ENCODE data around the gene PRKACA.

Gene PRKACA

DNA sequence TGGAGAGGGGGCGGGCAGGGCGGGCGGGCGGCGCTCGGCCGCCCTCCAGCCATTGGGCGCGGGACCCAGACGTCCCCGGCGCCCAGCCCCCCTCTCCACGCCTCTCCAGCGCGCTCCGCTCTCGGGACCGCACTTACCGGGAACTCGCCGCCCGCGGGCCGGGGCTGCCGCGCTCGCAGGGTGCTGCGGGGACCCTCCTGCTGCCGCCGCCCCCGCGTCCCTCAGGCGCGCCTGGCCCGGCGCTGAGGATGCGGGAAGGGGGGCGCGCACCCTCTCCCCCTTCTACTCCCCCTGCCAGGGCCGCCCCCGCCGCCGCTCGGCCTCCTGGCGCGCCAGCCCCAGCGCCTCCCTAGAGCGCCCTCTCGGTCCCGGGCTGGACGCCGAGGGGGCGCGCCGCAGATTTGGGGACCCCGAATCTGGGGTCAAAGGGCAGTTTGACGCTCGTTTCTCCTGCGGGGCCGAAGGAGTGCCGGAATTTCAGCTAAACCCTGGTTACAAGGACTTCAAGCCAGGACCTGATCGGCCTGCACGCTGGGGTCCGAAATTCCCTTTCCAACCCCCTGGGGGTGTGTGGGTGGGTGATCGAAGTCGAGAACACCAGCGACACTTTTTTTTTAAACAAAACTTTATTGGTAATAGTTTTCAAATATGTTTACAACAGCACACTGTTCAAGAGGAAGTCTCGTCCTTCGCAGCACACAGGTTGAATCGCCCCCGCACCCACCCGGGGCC lies 26.3 kb downstream of the PRKACA start:
- DNase-seq: no peak

DNA sequence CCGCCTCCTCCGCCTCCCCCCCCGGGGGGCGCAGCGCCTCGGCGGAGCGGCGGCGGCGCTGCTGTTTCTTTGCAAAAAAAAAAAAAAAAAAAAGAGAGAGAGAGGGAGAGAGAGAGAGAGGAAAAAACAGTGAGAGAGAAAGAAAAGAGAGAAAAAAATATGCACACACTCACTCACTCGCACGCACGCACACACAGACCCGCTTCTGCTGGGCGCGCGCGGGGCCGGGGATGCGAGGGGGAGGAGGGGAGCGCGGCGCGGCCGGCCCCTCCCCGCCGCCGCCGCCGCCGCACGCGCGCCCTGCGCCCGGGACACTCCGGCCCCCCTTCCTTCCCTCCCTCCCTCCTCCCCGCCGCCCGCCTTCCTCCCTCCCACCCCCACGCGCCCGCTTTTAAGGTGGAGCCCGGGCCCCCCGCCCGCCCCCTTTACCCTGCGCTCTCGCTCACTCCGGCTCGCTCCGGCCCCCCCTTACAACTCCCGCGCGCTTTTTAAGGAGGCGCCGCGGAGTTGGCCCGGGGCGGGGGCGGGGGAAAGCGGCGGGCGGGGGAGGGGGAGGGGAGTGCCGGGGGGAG lies 27.0 kb downstream of the PRKACA start, which contains the start of gene SAMD1:
SAMD1 (minus strand) TSS at position 243 of the 572 bp plus-strand sequence.
- DNase-seq: no peak

DNA sequence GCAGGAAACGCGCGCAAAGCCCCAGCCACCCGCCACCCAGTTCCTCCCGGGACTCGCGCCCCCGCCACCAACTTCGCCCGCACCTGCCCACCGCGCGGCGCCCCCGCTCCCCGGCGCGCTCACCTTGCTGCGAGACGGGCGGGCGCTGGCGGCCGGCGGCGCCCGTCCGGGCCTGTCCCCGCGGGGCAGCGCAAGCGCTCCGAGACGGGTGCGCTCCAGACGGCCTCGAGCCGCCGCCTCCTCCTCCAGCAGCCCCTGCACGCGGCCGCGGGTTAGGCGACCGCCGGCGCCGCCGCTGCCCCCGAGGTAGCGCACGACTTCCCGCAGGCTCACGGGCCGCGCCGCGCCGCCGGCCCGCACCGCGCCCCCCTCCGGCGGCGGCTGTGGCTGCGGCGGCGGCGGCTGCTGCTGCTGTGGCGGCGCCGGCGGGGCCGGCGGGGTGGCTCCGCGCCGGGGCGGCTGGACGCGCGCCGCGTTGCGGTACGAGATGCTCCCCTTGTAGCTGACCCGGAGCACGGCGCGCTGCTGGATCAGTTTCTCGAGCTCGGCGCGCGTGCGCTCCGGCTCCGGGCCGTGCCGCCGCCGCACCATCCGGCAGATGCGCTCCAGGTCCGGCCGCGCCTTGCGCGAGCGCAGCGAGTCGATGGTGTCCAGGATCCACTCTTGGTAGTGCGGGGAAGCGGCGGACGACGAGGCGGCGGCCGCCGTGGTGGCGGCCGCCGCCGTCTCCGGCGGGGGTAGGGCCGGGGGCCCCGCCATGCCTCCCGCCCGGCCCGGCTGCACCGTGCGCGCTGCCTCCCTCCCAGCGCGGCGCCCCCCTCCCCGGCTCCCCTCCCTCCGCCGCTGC lies 27.7 kb downstream of the PRKACA start:
- DNase-seq: no peak

DNA sequence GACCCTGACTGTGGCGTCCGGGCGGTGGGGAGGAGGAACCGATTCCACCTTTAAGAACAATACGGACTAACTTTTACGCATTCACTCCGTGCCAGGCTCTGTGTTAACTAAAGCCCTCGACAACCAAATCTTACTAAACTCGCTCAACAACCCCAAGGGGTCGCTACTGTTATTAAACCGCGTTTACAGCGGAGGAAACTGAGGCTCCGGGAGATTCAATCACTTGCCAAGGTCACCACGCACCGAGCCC lies 28.2 kb downstream of the PRKACA start:
- no peak for DNase-seq

DNA sequence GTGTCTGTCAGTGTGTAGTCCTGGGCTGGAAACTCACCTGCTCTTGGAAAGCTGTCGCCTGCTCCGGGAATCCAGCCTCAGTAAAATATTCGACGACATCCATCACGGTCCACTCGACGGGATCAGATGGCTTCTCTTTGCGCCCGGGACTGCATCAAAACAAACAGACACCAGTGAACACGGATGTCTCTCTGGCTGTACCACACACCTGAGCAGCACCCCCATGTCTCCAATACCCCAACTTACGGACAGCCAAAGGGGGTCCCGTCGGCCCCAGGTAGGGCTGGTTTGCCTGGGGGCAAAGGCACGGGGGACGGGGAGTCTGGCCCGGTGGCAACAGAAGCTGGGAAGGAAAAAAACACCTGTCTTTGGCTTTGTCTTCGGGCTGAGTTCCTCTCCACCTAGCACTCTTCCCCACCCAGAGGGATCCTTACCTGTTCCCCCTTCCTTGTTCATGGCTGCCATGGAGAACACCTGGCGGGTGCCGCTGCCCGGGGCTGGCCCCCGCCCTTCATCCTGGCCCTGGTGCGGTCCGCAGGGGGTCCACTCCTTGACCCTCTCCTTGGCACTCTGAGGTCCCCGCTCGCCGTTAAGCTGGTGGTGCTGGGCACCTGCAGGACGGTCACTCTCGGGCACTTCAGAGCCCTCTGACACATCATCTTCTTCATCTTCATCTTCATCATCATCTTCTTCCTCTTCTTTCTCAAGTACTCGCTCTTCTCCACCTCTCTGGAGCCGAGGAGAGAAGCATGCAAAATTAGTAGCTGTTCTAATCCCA lies 28.7 kb downstream of the PRKACA start:
- no peak for DNase-seq

DNA sequence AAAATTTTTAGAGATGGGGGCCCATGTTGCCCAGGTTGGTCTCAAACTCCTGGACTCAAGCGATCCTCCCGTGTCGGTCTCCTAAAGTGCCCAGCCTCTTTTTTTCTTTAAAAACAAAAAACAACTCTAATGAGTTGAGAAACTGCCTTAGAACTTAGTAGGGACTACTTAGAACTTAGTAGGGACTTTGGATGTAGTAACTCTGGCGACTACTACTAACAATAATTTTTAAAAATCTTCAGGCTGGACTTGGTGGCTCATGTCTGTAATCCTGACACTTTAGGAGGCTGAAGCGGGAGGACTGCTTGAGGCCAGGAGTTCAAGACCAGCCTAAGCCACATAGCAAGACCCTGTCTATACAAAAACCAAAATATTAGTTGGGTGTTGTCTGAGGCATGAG lies 31.5 kb downstream of the PRKACA start:
- no peak for DNase-seq

DNA sequence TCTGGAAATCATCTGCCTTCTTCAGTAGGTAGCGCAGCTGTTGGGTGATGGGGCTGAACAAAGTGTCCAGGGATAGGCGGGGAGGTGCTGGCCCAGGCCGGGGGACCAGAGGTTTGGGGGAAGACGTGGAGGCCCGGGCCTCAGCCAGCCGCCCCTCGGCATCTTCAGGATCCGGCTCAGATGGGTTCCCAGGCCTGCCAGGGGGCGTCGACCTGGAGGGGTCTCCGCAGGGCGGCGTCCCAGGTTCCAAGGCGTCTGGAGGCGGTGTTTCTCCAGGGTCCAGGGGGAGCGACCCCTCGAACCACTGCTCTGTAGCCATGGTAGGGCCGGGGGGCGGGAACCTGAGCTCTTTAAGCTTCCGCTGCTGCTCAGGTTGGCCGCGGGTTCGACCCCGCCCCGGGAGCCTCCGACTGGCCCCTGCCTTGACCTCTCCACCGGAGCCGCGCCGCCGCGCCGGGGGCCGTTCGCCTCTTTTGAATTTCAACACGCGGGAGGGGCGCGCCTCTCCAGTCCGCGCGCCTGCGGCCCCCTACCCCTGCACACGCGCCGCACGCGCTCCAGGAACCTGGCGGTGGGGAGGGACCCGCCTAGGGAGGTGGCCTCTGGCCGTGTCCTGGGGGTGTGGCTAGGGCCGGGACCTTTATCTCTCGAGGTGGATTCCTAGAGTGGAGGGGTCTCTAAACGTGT lies 32.1 kb downstream of the PRKACA start, which contains the start of gene C19orf67:
C19orf67 (minus strand) TSS at position 475 of the 687 bp plus-strand sequence; CDS start at position 319, 156 bp downstream.
- DNase-seq: no peak

DNA sequence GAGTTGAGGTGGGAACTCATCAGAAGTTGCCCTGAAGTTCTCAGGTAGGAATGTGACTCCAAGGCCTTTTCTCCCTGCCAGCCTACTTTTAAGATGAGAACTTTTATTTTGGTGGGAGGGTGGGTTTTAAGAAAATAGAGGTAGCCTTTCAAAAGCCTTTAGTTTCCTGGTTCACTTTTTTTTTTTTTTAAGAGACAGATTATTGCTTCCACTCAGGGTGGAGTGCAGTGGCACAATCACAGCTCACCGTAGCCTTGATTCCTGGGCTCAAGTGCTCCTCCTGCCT lies 34.9 kb downstream of the PRKACA start:
- no peak for DNase-seq

DNA sequence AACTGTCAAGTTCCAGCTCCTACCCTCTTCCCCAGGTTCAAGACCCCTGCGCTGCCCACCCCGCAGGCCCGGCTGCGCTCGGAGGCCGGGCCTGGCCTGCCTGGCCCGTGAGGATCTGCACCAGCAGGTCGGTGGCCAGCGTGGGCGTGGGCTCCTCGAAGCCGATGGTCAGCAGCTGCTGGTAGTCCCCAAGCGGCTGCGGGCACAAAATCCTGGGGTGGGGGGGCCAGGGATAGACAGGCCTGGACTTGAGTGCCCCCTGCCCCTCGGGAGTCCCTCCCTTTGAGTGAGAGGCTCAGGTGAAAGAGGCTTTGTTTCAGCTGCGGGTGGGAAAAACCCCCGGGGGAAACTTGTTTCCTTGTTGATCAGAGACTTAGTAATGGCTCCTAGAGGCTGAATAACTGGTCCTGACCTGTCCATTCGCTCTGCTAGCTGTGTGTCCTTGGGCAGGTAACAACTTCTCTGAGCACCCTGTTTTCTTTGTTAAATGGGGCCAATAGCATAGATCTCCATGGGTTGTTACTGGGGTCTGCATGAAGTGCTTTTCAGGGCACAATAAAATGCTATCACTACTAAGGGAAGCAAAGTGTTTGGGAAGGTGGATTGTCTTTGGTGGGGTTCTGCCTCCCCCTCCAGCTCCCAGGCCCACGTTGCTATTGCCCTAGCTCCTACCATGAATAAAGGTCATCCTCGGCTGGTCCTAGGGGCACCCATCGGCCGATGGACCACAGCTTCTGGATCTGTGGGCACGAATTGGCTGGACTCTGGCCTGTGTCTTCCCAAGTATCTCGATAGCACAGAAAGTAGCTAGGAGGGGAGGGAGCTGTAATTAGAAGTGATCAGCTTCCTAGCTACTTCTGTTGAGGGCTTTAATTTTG lies 35.5 kb downstream of the PRKACA start:
- DNase-seq: no peak

DNA sequence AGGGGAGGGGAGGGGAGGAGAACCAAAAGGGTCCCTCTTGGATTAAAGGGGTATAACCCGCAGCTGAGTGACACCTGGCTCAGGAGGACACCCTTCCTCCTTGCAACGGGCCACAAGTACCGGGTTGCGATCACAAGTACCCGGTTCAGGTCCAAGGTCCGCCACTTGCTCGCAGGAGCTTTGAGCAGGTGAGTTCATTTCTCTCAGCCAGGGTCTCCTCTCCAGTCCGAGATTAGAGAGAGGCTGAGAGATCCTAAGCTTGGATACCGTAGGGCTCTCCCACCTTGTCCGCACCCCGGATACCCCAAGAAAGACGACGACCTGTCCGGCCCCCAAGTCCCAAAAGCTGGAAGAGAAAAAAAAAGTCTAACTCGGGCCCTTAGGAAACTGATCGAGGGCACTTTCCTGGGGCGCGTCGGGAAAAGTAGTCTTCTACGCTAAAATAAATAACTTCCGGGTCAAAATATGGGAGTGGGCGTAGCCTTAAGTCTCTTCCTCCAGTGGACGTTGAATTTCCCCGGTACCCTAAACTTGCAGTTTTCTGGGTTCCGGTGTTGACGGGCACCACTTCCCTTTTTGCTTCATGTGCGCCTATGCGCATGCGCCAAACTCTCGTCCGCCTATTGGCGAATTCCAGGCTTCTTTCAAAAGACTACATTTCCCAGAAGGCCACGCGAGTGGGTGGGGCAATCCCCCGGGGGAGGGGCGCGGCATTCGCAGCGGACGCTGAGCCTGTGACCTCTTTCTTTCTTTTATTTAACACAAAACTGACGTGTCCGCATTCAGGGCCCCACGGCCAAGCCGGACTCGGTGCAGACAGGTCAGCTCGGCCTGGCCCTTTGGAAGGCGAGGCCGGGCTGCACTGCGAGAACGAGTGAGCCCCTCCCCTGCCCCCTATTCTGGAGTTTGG lies 36.4 kb downstream of the PRKACA start:
- DNase-seq: peak; percentile 98

DNA sequence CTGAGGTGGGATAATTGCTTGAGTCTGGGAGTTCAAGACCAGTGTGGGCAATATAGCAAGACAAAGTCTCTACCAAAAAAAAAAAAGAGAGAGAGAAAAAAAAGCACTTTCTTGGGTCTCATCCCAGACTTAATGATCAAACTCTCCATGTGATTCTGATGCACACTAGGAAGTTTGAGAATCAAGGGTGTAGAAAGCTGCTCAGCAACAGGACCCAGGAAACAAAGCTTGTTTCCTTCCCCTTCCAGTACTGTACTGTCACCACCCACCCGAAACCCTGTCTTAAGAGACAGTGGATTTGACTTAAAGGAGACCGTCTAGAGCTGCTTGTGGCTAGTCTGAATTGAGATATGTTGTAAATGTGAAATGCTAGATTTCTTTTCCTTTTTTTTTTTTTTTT lies 39.2 kb downstream of the PRKACA start:
- DNase-seq: no peak

DNA sequence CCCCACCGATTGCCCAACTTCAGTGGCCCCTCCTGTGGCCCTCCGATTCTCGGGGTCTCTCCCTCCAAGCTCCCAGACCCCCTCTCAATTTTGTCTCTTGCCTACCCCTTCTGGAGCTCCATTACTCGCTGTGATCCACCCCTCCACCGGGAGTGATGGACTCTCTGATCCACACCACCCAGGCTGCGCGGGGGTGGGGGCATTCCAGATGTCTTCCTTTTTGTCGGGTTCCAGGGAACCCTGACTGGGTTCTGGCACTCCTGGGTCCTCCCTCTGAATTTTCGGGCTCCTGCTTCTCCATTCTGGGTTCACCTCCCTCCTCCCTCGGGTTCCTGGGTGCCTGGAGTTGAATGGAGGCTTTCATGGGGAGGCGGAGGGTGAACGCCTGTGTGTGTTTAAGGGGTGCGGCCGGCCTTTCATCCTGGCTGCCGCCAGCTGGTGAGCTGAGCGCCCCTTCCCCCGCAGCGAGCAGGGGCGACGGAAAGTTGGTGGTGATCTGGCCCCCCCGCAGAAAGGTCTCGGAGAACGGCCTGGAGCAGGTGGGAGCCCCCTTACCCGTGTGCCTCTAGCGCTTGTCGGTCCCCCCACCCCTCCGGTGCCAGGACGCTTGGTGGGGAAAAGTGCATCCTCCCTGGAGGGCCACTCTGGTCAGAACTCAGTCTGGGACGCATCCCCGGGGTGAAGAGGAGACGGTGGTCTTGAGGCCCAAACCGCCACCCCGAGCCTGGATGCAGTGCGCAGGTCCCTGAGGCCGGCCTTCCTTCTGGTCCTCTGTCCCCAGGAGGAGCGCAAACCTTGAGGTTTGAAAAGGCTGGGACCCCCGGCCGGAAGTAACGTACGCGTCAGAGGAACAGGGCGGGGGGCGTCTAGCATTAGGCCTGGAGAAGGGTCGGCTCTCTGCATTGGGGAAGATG lies 43.4 kb downstream of the PRKACA start:
- DNase-seq: no peak

DNA sequence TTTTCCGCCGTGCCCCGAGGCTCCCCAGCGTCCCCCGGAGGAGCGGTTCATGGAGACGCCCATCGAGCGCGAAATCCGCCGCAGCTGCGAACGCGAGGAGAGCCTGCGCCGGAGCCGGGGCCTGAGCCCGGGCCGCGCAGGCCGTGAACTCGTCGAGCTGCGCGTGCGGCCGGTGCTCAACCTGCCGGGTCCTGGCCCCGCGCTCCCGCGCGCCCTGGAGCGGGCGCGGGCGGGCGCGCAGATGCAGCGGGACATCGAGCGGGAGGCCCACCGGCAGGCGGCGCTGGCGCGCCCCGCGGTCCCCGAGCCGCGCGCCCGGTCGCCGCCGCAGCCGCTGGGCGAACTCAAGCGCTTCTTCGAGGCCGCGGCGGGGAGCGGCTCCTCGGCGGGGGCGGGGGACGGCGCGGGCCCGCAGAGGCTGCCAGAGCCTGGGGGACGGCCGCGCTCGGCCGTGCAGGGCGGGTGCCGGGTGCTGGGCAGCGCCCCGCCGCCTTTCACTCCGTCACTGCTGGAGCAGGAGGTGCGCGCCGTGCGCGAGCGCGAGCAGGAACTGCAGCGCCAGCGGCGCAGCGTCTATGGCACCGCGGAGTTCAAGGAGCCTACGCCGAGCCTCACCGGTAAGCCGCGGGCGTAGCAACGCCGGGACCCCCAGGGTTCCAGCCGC lies 44.2 kb downstream of the PRKACA start:
- DNase-seq: no peak

DNA sequence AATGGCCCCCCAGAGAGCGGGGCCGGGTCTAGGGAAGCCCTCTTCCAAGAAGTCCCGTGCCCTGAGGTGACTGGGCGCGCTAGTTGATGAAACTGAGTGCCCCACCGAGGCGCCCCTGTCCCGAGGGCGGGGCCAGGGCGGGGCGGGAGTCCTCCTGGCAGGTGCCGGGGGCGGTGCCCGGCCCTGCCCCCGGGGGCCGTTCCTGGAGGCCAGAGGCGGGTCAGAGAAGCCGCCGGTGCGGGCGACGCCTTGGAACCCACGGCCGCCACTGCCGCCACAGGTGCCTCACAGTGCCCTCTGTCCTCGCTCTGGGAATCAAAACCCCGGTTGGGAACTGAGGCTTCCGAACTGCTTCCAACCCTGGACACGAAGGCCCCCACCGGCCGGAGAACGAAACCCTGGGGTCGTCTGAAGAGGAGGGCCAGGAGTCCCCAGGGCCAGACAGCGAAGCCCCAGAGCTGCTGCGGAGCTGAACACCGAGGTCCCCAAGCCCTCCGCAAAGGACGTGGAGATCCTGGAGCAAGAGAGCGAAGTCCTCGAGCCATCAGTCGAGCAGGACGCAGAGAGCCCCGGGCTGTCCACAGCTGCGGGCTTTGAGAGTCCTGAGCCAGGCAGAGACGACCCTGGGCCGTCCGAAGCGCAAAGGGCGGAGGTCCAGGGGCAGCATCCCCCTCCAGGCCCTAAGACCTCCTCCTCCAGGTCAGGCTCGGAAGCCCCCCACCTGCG lies 44.9 kb downstream of the PRKACA start, which contains the start of gene MISP3:
MISP3 (plus strand) TSS at position 252 of the 726 bp plus-strand sequence. CDS start 524 bp downstream, outside the sequence.
- no peak for DNase-seq

DNA sequence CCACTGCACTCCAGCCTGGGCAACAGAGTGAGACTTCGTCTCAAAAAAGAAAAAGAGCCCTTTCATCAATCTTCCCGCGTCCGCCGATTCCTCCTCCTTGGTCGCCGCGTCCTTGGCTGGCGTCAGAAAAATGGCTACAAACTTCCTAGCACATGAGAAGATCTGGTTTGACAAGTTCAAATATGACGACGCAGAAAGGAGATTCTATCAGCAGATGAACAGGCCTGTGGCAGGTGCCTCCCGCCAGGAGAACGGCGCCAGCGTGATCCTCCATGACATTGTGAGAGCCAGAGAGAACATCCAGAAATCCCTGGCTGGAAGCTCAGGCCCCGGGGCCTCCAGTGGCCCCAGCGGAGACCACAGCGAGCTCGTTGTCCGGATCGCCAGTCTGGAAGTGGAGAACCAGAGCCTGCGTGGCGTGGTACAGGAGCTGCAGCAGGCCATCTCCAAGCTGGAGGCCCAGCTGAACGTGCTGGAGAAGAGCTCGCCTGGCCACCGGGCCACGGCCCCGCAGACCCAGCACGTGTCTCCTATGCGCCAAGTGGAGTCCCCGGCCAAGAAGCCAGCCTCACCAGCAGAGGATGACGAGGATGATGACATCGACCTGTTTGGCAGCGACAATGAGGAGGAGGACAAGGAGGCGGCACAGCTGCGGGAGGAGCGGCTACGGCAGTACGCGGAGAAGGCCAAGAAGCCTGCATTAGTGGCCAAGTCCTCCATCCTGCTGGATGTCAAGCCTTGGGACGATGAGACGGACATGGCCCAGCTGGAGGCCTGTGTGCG lies 47.1 kb downstream of the PRKACA start:
- no peak for DNase-seq

DNA sequence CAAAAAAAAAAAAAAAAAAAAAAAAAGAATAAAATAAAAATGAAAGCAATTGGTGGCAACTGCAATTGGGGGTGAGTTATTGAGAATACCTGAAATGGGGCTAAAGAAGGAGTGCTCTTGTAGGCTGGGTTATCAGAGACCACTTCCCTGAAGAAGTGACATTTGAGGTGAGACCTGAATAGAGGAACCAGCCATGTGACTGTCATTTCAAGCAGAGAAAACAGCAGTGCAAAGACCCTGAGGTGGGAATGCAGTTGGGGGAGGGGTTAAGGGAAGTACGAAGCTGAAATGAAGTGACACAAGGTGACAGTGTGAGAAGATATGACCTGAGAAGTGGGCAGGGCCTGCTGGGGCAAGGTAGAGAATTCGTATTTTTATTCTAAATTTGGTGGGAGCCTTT lies 51.4 kb downstream of the PRKACA start:
- DNase-seq: no peak

DNA sequence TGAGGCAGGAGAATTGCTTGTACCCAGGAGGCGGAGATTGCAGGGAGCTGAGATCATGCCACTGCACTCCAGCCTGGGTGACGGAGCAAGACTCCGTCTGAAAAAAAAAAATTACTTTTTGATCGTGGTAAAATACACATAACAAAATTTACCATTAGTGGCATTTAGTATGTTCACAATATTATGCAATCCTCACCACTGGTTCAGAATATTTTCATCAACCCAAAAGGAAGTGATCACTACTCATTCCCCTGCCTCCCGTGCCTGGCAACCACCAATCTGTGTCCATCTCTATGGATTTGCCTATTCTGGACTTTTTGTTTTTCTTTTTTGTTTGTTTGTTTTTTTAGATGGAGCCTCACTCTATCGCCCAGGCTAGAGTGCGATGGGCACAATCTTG lies 54.5 kb downstream of the PRKACA start:
- DNase-seq: no peak

DNA sequence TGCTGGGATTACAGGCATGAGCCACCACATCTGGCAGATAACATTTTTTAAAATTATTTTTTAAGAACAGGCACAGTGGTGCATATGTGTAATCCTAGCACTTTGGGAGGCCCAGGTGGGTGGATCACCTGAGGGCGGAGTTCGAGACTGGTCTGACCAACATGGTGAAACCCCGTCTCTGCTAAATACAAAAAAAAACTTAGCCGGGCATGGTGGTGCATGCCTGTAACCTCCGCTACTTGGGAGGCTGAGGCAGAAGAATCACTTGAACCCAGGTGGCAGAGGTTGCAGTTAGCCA lies 55.1 kb downstream of the PRKACA start:
- no peak for DNase-seq
